ENCODE results near the gene SPOCK3.

GRCh38 chr4:167003326-167003725 lies 231.0 kb downstream of the SPOCK3 start:
- TF ChIP-seq, protein P1, sequence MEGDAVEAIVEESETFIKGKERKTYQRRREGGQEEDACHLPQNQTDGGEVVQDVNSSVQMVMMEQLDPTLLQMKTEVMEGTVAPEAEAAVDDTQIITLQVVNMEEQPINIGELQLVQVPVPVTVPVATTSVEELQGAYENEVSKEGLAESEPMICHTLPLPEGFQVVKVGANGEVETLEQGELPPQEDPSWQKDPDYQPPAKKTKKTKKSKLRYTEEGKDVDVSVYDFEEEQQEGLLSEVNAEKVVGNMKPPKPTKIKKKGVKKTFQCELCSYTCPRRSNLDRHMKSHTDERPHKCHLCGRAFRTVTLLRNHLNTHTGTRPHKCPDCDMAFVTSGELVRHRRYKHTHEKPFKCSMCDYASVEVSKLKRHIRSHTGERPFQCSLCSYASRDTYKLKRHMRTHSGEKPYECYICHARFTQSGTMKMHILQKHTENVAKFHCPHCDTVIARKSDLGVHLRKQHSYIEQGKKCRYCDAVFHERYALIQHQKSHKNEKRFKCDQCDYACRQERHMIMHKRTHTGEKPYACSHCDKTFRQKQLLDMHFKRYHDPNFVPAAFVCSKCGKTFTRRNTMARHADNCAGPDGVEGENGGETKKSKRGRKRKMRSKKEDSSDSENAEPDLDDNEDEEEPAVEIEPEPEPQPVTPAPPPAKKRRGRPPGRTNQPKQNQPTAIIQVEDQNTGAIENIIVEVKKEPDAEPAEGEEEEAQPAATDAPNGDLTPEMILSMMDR (conservative IDR thresholded peaks at IDR 0.05 in 1 of 2, IDR thresholded peaks at IDR 0.05 in 1 of 2; ENCODE audit: extremely low read depth in 1 of 2, insufficient read depth in 1 of 2, low read depth in 1 of 2, low read length in 2 of 2) = no peak
- TF ChIP-seq EZH2 (IDR thresholded peaks at IDR 0.05; ENCODE audit: borderline replicate concordance, low read length) = no peak

All from mammary epithelial cell (primary cell).